H1 (cell line): Measurements from ENCODE around the gene CACNA1B. TPM values are rescaled to one million over a fixed set of nuclear protein-coding genes. Genes with fewer than 3 reads are reported as not detected.

ENCODE experiments used
- CTCF ChIA-PET: fragments of 300-600 bp; sonication (Branson Sonifier 250); formaldehyde crosslinking; loops from one replicate; lab custom pipeline; 2021; ENCODE audit not compliant: partially characterized antibody; lab: Charles Lee
- POLR2A ChIA-PET: fragments of 300-600 bp; sonication (Branson Sonifier 250); formaldehyde crosslinking; loops from one replicate; lab custom pipeline; 2021; ENCODE audit warnings: inconsistent platforms; ENCODE audit not compliant: partially characterized antibody; lab: Charles Lee
- DNase-seq, 2 experiments: peaks; one replicate each; pipeline versions ENCODE4 v3.0.0 to v3.0.0-alpha.2; 2010 to 2022; ENCODE audit warnings: low spot score in 2 of 2, low read depth in 1 of 2, mixed read lengths in 1 of 2
- FAIRE-seq: peaks from 2 replicates; lab custom pipeline; 2011; peaks lifted over from hg19 to GRCh38; lab: Jason Lieb, UNC
- H2AFZ ChIP-seq: 2 replicates; pipeline ENCODE4 v1.8.1; 2012; ENCODE audit warnings: low read length, inconsistent platforms
- H2AK5ac ChIP-seq: 2 replicates; pipeline ENCODE4 v1.6.1; 2013; ENCODE audit warnings: low read depth, low read length
- H2BK120ac ChIP-seq: replicated peaks from 2 replicates; pipeline ENCODE3; 2013; ENCODE audit warnings: low read depth, low read length, inconsistent platforms
- H2BK12ac ChIP-seq: 2 replicates; pipeline ENCODE4 v1.6.1; 2013; ENCODE audit warnings: low read depth, low read length
- H2BK15ac ChIP-seq: 2 replicates; pipeline ENCODE4 v1.6.1; 2013; ENCODE audit warnings: low read length
- H2BK20ac ChIP-seq: 2 replicates; pipeline ENCODE4 v1.6.1; 2013; ENCODE audit warnings: low read length
- H2BK5ac ChIP-seq: 2 replicates; pipeline ENCODE4 v1.6.1; 2013; ENCODE audit warnings: low read depth, low read length
- H3K14ac ChIP-seq: 2 replicates; pipeline ENCODE4 v1.6.1; 2013; ENCODE audit warnings: inconsistent platforms; ENCODE audit not compliant: insufficient read length
- H3K18ac ChIP-seq: 2 replicates; pipeline ENCODE4 v1.6.1; 2013; ENCODE audit warnings: low read length; ENCODE audit errors: extremely low read depth
- H3K23ac ChIP-seq: 2 replicates; pipeline ENCODE4 v1.6.1; 2013; ENCODE audit warnings: inconsistent platforms; ENCODE audit not compliant: insufficient read length
- H3K23me2 ChIP-seq: 2 replicates; pipeline ENCODE4 v1.6.1; 2013; ENCODE audit warnings: low read depth, low read length
- H3K27ac ChIP-seq: 2 replicates; pipeline ENCODE4 v1.6.1; 2011; ENCODE audit warnings: low read depth, low read length, inconsistent platforms
- H3K27me3 ChIP-seq, 4 experiments: replicated peaks in 1 of 4; 1 replicate in 1 of 4; 2 replicates in 3 of 4; pipeline versions ENCODE4 v1.6.1 to v1.8.1; 2011 to 2013; ENCODE audit warnings: low read length in 3 of 4, mild to moderate bottlenecking in 3 of 4, inconsistent platforms in 2 of 4, mixed read lengths in 2 of 4, moderate library complexity in 1 of 4; ENCODE audit not compliant: control insufficient read depth in 3 of 4, insufficient read depth in 3 of 4; ENCODE audit errors: extremely low read depth in 1 of 4
- H3K36me3 ChIP-seq, 4 experiments: 2 replicates each; pipeline versions ENCODE4 v1.6.1 to v1.8.1; 2011 to 2013; ENCODE audit warnings: mild to moderate bottlenecking in 4 of 4, low read length in 3 of 4, moderate library complexity in 2 of 4, control low read depth in 1 of 4, inconsistent platforms in 1 of 4; ENCODE audit not compliant: insufficient read depth in 4 of 4, control insufficient read depth in 2 of 4
- H3K4ac ChIP-seq: replicated peaks from 2 replicates; pipeline ENCODE3; 2013; ENCODE audit warnings: low read length, low read depth, mixed read lengths, inconsistent platforms; ENCODE audit not compliant: insufficient read length
- H3K4me1 ChIP-seq, 4 experiments: replicated peaks in 1 of 4; 1 replicate in 1 of 4; 2 replicates in 3 of 4; pipeline versions ENCODE4 v1.6.1 to v1.8.1; 2011 to 2013; ENCODE audit warnings: low read length in 3 of 4, inconsistent platforms in 2 of 4, mixed read lengths in 1 of 4; ENCODE audit not compliant: insufficient read depth in 4 of 4, control insufficient read depth in 3 of 4
- H3K4me2 ChIP-seq, 2 experiments: 2 replicates each; pipeline versions ENCODE4 v1.6.1 to v1.8.1; 2011 to 2013; ENCODE audit warnings: low read depth in 2 of 2, low read length in 2 of 2, control low read depth in 1 of 2, inconsistent platforms in 1 of 2, mild to moderate bottlenecking in 1 of 2; ENCODE audit not compliant: insufficient read depth in 1 of 2
- H3K4me3 ChIP-seq, 4 experiments: fragments of 200-600, 300-600 bp in 1 of 4; sonication (generic), shearing (Covaris generic), sonication (Bioruptor Twin) in 1 of 4; 2 replicates each; pipeline versions ENCODE4 v1.5.1 to v1.8.1; 2011 to 2016; ENCODE audit warnings: low read length in 4 of 4, low read depth in 3 of 4, control low read depth in 2 of 4, inconsistent platforms in 2 of 4, mild to moderate bottlenecking in 2 of 4, mixed read lengths in 1 of 4, moderate library complexity in 1 of 4; ENCODE audit not compliant: insufficient read depth in 2 of 4; ENCODE audit errors: extremely low read depth in 1 of 4
- H3K56ac ChIP-seq: replicated peaks from 2 replicates; pipeline ENCODE3; 2013; ENCODE audit warnings: low read depth, mild to moderate bottlenecking, mixed read lengths, low read length, inconsistent platforms; ENCODE audit not compliant: insufficient read length
- H3K79me1 ChIP-seq: 2 replicates; pipeline ENCODE4 v1.6.1; 2013; ENCODE audit warnings: low read depth, low read length, control low read depth
- H3K79me2 ChIP-seq, 2 experiments: 2 replicates each; pipeline versions ENCODE4 v1.6.1 to v1.8.1; 2012 to 2013; ENCODE audit warnings: low read length in 2 of 2, mild to moderate bottlenecking in 2 of 2, inconsistent platforms in 1 of 2; ENCODE audit not compliant: insufficient read depth in 2 of 2, control insufficient read depth in 1 of 2
- H3K9ac ChIP-seq, 4 experiments: replicated peaks in 1 of 4; 1 replicate in 1 of 4; 2 replicates in 3 of 4; pipeline versions ENCODE4 v1.6.1 to v1.8.1; 2011 to 2013; ENCODE audit warnings: low read depth in 3 of 4, low read length in 3 of 4, control low read depth in 2 of 4, mild to moderate bottlenecking in 2 of 4, moderate library complexity in 2 of 4, inconsistent platforms in 1 of 4; ENCODE audit errors: extremely low read depth in 1 of 4
- H3K9me3 ChIP-seq, 2 experiments: 2 replicates each; pipeline versions ENCODE4 v1.6.1 to v1.8.1; 2012 to 2013; ENCODE audit warnings: mild to moderate bottlenecking in 2 of 2, moderate library complexity in 2 of 2, control low read depth in 1 of 2, inconsistent platforms in 1 of 2, low read depth in 1 of 2, low read length in 1 of 2, mixed read lengths in 1 of 2; ENCODE audit not compliant: insufficient read depth in 2 of 2
- H4K20me1 ChIP-seq, 2 experiments: replicated peaks in 1 of 2; 2 replicates each; pipeline versions ENCODE3 to v1.8.1; 2011 to 2013; ENCODE audit warnings: inconsistent platforms in 2 of 2, low read length in 2 of 2, mild to moderate bottlenecking in 1 of 2; ENCODE audit not compliant: insufficient read depth in 2 of 2, control insufficient read depth in 1 of 2
- H4K5ac ChIP-seq: 2 replicates; pipeline ENCODE4 v1.6.1; 2013; ENCODE audit warnings: low read length, low read depth, mixed read lengths, inconsistent platforms; ENCODE audit not compliant: insufficient read length
- H4K8ac ChIP-seq: 2 replicates; pipeline ENCODE4 v1.8.0; 2013; ENCODE audit warnings: mild to moderate bottlenecking, moderate library complexity, low read length, inconsistent platforms; ENCODE audit not compliant: insufficient read depth; ENCODE audit errors: extremely low read depth
- H4K91ac ChIP-seq: replicated peaks from 2 replicates; pipeline ENCODE3; 2013; ENCODE audit warnings: low read length, mixed read lengths, inconsistent platforms; ENCODE audit not compliant: insufficient read length
- BCL11A ChIP-seq, 2 experiments: IDR thresholded peaks; one replicate each; pipeline ENCODE4 v1.6.1; 2011; ENCODE audit warnings: low read depth in 2 of 2, low read length in 2 of 2, mild to moderate bottlenecking in 2 of 2
- CBX5 ChIP-seq: fragments of 300-800, 300-1000 bp; sonication (generic); IDR thresholded peaks from 2 replicates; pipeline ENCODE4 v1.7.1; 2016; ENCODE audit warnings: antibody characterized with exemption, low read length, low read depth
- EP300 ChIP-seq, 2 experiments: IDR thresholded peaks; 1 replicate in 1 of 2; 2 replicates in 1 of 2; pipeline ENCODE4 v1.6.1; 2011 to 2012; ENCODE audit warnings: low read depth in 2 of 2, low read length in 2 of 2, mild to moderate bottlenecking in 2 of 2, borderline replicate concordance in 1 of 2, inconsistent platforms in 1 of 2, moderate library complexity in 1 of 2
- GTF2F1 ChIP-seq: IDR thresholded peaks from 2 replicates; pipeline ENCODE4 v1.6.1; 2012; ENCODE audit warnings: low read depth, low read length, improper control_type of control experiment, borderline replicate concordance
- HDAC2 ChIP-seq, 2 experiments: fragments of 300-600 bp in 1 of 2; sonication (generic) in 1 of 2; IDR thresholded peaks; 2 replicates each; pipeline ENCODE4 v1.6.1; 2011 to 2012; ENCODE audit warnings: low read depth in 2 of 2, low read length in 2 of 2, mild to moderate bottlenecking in 2 of 2, moderate library complexity in 2 of 2, borderline replicate concordance in 1 of 2, inconsistent platforms in 1 of 2
- SIRT6 ChIP-seq: IDR thresholded peaks from one replicate; pipeline ENCODE4 v1.7.1; 2012; ENCODE audit warnings: low read length, inconsistent platforms
- TBP ChIP-seq: IDR thresholded peaks from 2 replicates; pipeline ENCODE4 v1.6.1; 2011; ENCODE audit warnings: low read depth, low read length, improper control_type of control experiment
- YY1 ChIP-seq: IDR thresholded peaks from 2 replicates; pipeline ENCODE4 v1.6.1; 2011; ENCODE audit warnings: low read depth, mild to moderate bottlenecking, low read length
- WGBS, 2 experiments: shearing (Covaris generic) in 1 of 2; methylation state at CpG; one replicate each; pipeline versions ENCODE4 v1.1.6 to v1.1.7; 2013 to 2015; ENCODE audit warnings: low lambda C conversion rate in 2 of 2, mixed read lengths in 2 of 2, inconsistent platforms in 1 of 2, low coverage in 1 of 2, missing lambda C conversion rate in 1 of 2; ENCODE audit not compliant: insufficient replicate concordance in 2 of 2, insufficient coverage in 1 of 2, insufficient read length in 1 of 2; ENCODE audit errors: extremely low coverage in 1 of 2, missing lambda C conversion rate in 1 of 2; 5-methylcytosine and 5-hydroxymethylcytosine counted together
- polyA plus RNA-seq, 7 experiments: library from polyadenylated mRNA; depleted of rRNA in 3 of 7; stranded (reverse) in 5 of 7; unstranded in 2 of 7; fragments of >200 nt in 5 of 7; fragments of 200-250 nt in 2 of 7; gene quantifications; 1 replicate in 5 of 7; 2 replicates in 1 of 7; 4 replicates in 1 of 7; pipeline versions ENCODE4 v1.2.1 to v1.2.3, GENCODE V29; 2011 to 2013; ENCODE audit warnings: missing spikeins in 2 of 7, mixed read lengths in 2 of 7
- total RNA-seq: library from RNA; stranded (reverse); fragmentation: NEBNext Ultra II Directional; extraction: Animal tissue kit (Norgen Biotek cat#: 25700); gene quantifications from 2 replicates; pipeline ENCODE4 v1.2.1, GENCODE V29; 2021
- TF ChIP-seq, protein P1 (sequence below): IDR thresholded peaks from 2 replicates; pipeline ENCODE4 v1.6.1; 2012; ENCODE audit warnings: low read length, inconsistent platforms

Gene CACNA1B
- total and polyA plus RNA-seq, 2 of the 8 experiments (the other 6 are each of a cell fraction or from before 2014, with no cell fraction given): 1.5 to 5.7 TPM

GRCh38 chr9:138105561-138106505 is 228.3 kb downstream of the CACNA1B start:
- Histone ChIP-seq H3K14ac (no peak overlapping the region), H3K4ac (no peak overlapping the region), H2BK15ac (no peak overlapping the region), H4K8ac (no peak overlapping the region), H3K56ac (no peak overlapping the region), H3K23me2 (no peaks in the 10 kb centered on the region), H2AK5ac (no peak overlapping the region), H3K4me3 (no peak overlapping the region), H3K23ac (no peak overlapping the region), H3K27me3 (no peaks in the 10 kb centered on the region), H2BK120ac (no peak overlapping the region), H2BK5ac (no peak overlapping the region), H3K36me3 (no peaks in the 10 kb centered on the region), H2BK20ac (no peak overlapping the region), H3K27ac (no peak overlapping the region), H3K4me2 (no peak overlapping the region), H4K91ac (no peak overlapping the region)
- ChIA-PET CTCF (no interaction called here), POLR2A (no interaction called here)
- DNase-seq (no peak), FAIRE-seq (no peak)
- WGBS, 2 experiments: 90% methylated on average over 26 of the region's 26 CpGs; no CpG with 5 or more reads in 1 of the 2 experiments
- TF ChIP-seq EP300 (IDR thresholded peaks at IDR 0.05; ENCODE audit: borderline replicate concordance in 1 of 2, low read depth in 2 of 2, low read length in 2 of 2) (no peak), HDAC2 (IDR thresholded peaks at IDR 0.05; ENCODE audit: borderline replicate concordance in 1 of 2, low read depth in 2 of 2, low read length in 2 of 2) (no peak), CBX5 (no peak), TBP (no peak), SIRT6 (no peak), GTF2F1 (no peak), YY1 (no peak), BCL11A (IDR thresholded peaks at IDR 0.05; ENCODE audit: low read depth in 2 of 2, low read length in 2 of 2) (no peak)
- TF ChIP-seq, protein P1, sequence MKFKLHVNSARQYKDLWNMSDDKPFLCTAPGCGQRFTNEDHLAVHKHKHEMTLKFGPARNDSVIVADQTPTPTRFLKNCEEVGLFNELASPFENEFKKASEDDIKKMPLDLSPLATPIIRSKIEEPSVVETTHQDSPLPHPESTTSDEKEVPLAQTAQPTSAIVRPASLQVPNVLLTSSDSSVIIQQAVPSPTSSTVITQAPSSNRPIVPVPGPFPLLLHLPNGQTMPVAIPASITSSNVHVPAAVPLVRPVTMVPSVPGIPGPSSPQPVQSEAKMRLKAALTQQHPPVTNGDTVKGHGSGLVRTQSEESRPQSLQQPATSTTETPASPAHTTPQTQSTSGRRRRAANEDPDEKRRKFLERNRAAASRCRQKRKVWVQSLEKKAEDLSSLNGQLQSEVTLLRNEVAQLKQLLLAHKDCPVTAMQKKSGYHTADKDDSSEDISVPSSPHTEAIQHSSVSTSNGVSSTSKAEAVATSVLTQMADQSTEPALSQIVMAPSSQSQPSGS: no peak
- TF ChIP-seq, all 59 proteins: peak for 0
- H4K5ac ChIP-seq: no peak overlapping the region
- no peaks in the 10 kb centered on the region for H4K20me1 ChIP-seq
- no peaks in the 10 kb centered on the region for H3K79me1 ChIP-seq
- peaks cover 32 to 69% of the 10 kb centered on the region in 2 experiments; a peak in 3 of 4 replicates for H3K9me3 ChIP-seq
- H3K79me2 ChIP-seq: no peaks in the 10 kb centered on the region
- no peaks in the 10 kb centered on the region; a peak in 1 of 7 replicates for H3K4me1 ChIP-seq
- no peak overlapping the region for H3K9ac ChIP-seq
- no peak overlapping the region for H2AFZ ChIP-seq
- no peak overlapping the region for H3K18ac ChIP-seq
- no peak overlapping the region for H2BK12ac ChIP-seq
